HG02571 (cell line): ENCODE data around the gene SCGB1C2.
"Not testable (repeated sequence)": the region's sequence is repeated elsewhere in the genome, so short reads cannot be mapped to it uniquely, and the experiment has no call there.

ENCODE experiments used
- ATAC-seq: cut with Tn5 transposase; IDR thresholded peaks from one replicate; pipeline ENCODE4 v1.9.1; 2021; ENCODE audit warnings: mild to moderate bottlenecking, moderate library complexity; ENCODE audit not compliant: unreplicated experiment

SCGB1C2 gene

GRCh38 chr17:148757-149156, 11.4 kb downstream of the SCGB1C2 start:
- ATAC-seq, result no peak

GRCh38 chr17:149231-149630, 11.9 kb downstream of the SCGB1C2 start:
- ATAC-seq, result no peak

- ATAC-seq, result no peak
These were observed 12.7 kb downstream of the SCGB1C2 start for GRCh38 chr17:149897-150584.

GRCh38 chr17:151004-151403, 13.6 kb downstream of the SCGB1C2 start:
- no peak for ATAC-seq

- ATAC-seq, result no peak
These were observed 14.8 kb downstream of the SCGB1C2 start for GRCh38 chr17:151886-152859.

- ATAC-seq, result no peak
These were observed 15.6 kb downstream of the SCGB1C2 start for GRCh38 chr17:152860-153420.

- no peak for ATAC-seq
These were observed 16.5 kb downstream of the SCGB1C2 start for GRCh38 chr17:153851-154250.

- no peak for ATAC-seq
These were observed 18.2 kb downstream of the SCGB1C2 start for GRCh38 chr17:155576-155975.

- no peak for ATAC-seq
These were observed 18.8 kb downstream of the SCGB1C2 start for GRCh38 chr17:156094-156621.

- no peak for ATAC-seq
These were observed 19.6 kb downstream of the SCGB1C2 start for GRCh38 chr17:156946-157345.

- no peak for ATAC-seq
These were observed 20.5 kb downstream of the SCGB1C2 start for GRCh38 chr17:157901-158300.

- ATAC-seq, result no peak
These were observed 21.0 kb downstream of the SCGB1C2 start for GRCh38 chr17:158379-158778.

GRCh38 chr17:159609-160008, 22.2 kb downstream of the SCGB1C2 start:
- no peak for ATAC-seq

- no peak for ATAC-seq
These were observed 23.0 kb downstream of the SCGB1C2 start for GRCh38 chr17:160336-160735.

GRCh38 chr17:161481-161880, 24.1 kb downstream of the SCGB1C2 start:
- no peak for ATAC-seq

- ATAC-seq, result no peak
These were observed 25.3 kb downstream of the SCGB1C2 start for GRCh38 chr17:162689-163088.

- no peak for ATAC-seq
These were observed 26.2 kb downstream of the SCGB1C2 start for GRCh38 chr17:163514-164098.

GRCh38 chr17:164303-165235, 27.2 kb downstream of the SCGB1C2 start:
- ATAC-seq, result no peak

- no peak for ATAC-seq
These were observed 28.6 kb downstream of the SCGB1C2 start for GRCh38 chr17:165939-166338.

GRCh38 chr17:168614-169013, 31.2 kb downstream of the SCGB1C2 start:
- not testable (repeated sequence) for ATAC-seq
